ENCODE data around the gene NBPF14.
"Not testable (repeated sequence)": the region's sequence is repeated elsewhere in the genome, so short reads cannot be mapped to it uniquely, and the experiment has no call there.

DNA sequence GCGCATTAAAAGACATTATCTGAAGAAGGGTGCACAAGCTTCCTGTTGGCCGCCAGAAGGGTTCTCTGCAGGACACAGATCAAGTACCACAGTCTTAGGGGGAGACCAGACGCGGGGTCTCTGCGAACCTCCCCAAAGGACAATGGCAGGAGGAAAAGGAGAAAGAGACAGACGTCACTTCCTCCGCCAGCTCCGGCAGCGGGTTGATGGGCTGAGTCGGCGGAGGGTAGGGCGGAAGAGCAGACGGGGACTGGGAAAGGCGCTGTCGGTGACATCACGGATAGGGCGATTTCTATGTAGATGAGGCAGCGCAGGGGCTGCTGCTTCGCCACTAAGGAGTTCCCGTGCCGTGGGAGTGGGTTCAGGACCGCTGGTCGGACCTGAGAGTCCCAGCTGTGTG is 73.7 kb downstream of the NBPF14 start:
- not testable (repeated sequence) for TF ChIP-seq ZNF274 (IDR thresholded peaks at IDR 0.05; ENCODE audit: low read depth, low read length); SUZ12 (IDR thresholded peaks at IDR 0.05; ENCODE audit: extremely low read depth, insufficient read depth, insufficient read length); YY1 (IDR thresholded peaks at IDR 0.05; ENCODE audit: insufficient read depth, insufficient read length)
